CD8-positive, alpha-beta memory T cell (primary cell): ENCODE data around the gene SSU72. TPM values are rescaled to one million over a fixed set of nuclear protein-coding genes. Genes with fewer than 3 reads are reported as not detected.

Experiments
- CTCF ChIA-PET: fragments of 350-600 bp; sonication (Branson Sonifier 250); formaldehyde crosslinking; loops from one replicate; lab custom pipeline; 2021; ENCODE audit warnings: antibody characterized with exemption; lab: Charles Lee
- POLR2A ChIA-PET: fragments of 350-600 bp; sonication (Branson Sonifier 250); formaldehyde crosslinking; loops from one replicate; lab custom pipeline; 2021; ENCODE audit warnings: antibody characterized with exemption; lab: Charles Lee
- DNase-seq, 5 donors: peaks; one replicate each; pipeline versions ENCODE4 v3.0.0 to v3.0.0-alpha.2; 2020 to 2022; ENCODE audit warnings: mixed read lengths in 1 of 5
- H3K27ac ChIP-seq: one replicate; pipeline ENCODE4 v1.7.0; 2013; ENCODE audit warnings: low read depth, mild to moderate bottlenecking, low read length, moderate library complexity
- H3K27me3 ChIP-seq: 2 replicates; pipeline ENCODE4 v1.7.0; 2013; ENCODE audit warnings: low read length, mild to moderate bottlenecking; ENCODE audit not compliant: insufficient read depth, poor library complexity, severe bottlenecking
- H3K36me3 ChIP-seq: 2 replicates; pipeline ENCODE4 v1.7.0; 2013; ENCODE audit warnings: mild to moderate bottlenecking, low read length, moderate library complexity; ENCODE audit not compliant: insufficient read depth
- H3K4me1 ChIP-seq: 2 replicates; pipeline ENCODE4 v1.7.0; 2013; ENCODE audit warnings: mild to moderate bottlenecking, low read length, moderate library complexity; ENCODE audit not compliant: insufficient read depth
- H3K4me3 ChIP-seq: 2 replicates; pipeline ENCODE4 v1.7.0; 2013; ENCODE audit warnings: mild to moderate bottlenecking, low read length
- H3K9me3 ChIP-seq: 2 replicates; pipeline ENCODE4 v1.7.0; 2013; ENCODE audit warnings: mild to moderate bottlenecking, low read length
- H3K27ac Mint-ChIP-seq, 8 donors: one replicate each; pipeline ENCODE4 v1.8.0; 2020 to 2021; ENCODE audit warnings: mixed read lengths in 8 of 8, mild to moderate bottlenecking in 6 of 8, inconsistent platforms in 3 of 8, moderate library complexity in 3 of 8
- H3K27me3 Mint-ChIP-seq, 2 donors: one replicate each; pipeline ENCODE4 v1.8.0; 2020 to 2021; ENCODE audit warnings: mixed read lengths in 2 of 2, mild to moderate bottlenecking in 1 of 2, moderate library complexity in 1 of 2
- H3K36me3 Mint-ChIP-seq, 3 donors: one replicate each; pipeline ENCODE4 v1.8.0; 2020 to 2021; ENCODE audit warnings: mixed read lengths in 3 of 3, inconsistent platforms in 1 of 3, mild to moderate bottlenecking in 1 of 3
- H3K4me1 Mint-ChIP-seq, 3 donors: one replicate each; pipeline ENCODE4 v1.8.0; 2020 to 2021; ENCODE audit warnings: mixed read lengths in 3 of 3, inconsistent platforms in 1 of 3, mild to moderate bottlenecking in 1 of 3
- H3K4me3 Mint-ChIP-seq, 7 donors: one replicate each; pipeline ENCODE4 v1.8.0; 2020 to 2021; ENCODE audit warnings: mixed read lengths in 7 of 7, mild to moderate bottlenecking in 6 of 7, moderate library complexity in 4 of 7, inconsistent platforms in 2 of 7
- H3K9me3 Mint-ChIP-seq, 5 donors: one replicate each; pipeline ENCODE4 v1.8.0; 2020 to 2022; ENCODE audit warnings: mixed read lengths in 5 of 5, mild to moderate bottlenecking in 3 of 5, moderate library complexity in 2 of 5, inconsistent platforms in 1 of 5
- polyA plus RNA-seq: library from polyadenylated mRNA; unstranded; fragments of 300-500 nt; fragmentation: Illumina TruSeq; gene quantifications from one replicate; pipeline ENCODE4 v1.2.3, GENCODE V29; 2021
- total RNA-seq, 2 experiments: library from RNA; stranded (reverse); gene quantifications; one replicate each; pipeline ENCODE4 v1.2.3, GENCODE V29; 2021

SSU72 gene
- total and polyA plus RNA-seq, 3 experiments from 2014 or later: 123 to 231 (median 128) TPM

DNA sequence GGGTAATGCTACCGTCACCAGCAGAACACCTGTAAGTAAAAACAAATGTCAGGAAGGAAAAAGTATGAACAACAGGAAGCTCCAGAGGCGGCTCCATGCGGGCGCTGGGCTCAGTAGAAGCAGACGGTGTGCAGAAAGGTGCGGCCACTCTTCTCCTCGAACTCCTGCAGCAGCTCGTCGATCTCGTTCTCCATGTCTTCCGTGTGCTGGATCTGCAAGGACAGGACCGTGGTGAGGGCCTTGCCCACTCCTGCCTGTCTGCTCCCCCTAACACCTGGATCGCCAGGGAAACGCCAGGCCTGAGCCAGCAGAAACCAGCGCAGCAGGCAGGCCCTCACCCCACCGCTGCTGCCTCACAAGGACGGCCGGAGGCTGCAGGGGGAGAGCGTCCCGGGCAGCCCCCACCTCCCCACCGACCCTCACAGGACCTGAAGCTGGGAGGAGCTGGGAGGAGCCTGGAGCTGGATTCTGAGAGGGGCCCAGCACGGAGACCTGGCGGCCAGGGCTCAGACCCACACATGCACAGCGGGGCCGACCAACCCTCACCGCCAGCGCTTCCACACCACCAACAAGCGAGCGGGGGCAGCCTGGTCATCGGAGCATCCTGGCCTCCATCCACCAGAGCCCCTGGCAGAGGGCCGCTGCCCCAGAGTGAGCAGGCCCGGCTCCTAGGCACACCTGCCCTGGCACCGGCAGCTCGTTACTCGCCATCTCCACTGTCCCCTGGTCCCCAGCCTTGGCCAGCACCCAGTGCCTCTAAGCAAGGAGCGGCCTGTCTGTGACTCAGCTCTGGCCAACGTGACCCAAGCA, 32.5 kb downstream of the SSU72 start:
- Histone ChIP-seq H3K4me1 (no peaks in the 10 kb centered on the region), H3K27ac (no peak overlapping the region), H3K4me3 (no peak overlapping the region), H3K9me3 (no peaks in the 10 kb centered on the region), H3K36me3 (no peaks in the 10 kb centered on the region), H3K27me3 (no peaks in the 10 kb centered on the region)
- Mint-ChIP-seq H3K4me1 (peaks cover 0 to 10% (median 2%) of the 10 kb centered on the region in 3 donors), H3K36me3 (peaks cover 0 to 22% (median 0%) of the 10 kb centered on the region in 3 donors), H3K4me3 (peak overlapping the region; percentile 55 to 74 (median 66)), H3K27me3 (no peaks in the 10 kb centered on the region), H3K27ac (peak overlapping the region in 4 of 8 donors; percentile 36 to 70 (median 47)), H3K9me3 (no peaks in the 10 kb centered on the region)
- DNase-seq: no peak
- POLR2A ChIA-PET: no interaction called here
- CTCF ChIA-PET: no interaction called here

DNA sequence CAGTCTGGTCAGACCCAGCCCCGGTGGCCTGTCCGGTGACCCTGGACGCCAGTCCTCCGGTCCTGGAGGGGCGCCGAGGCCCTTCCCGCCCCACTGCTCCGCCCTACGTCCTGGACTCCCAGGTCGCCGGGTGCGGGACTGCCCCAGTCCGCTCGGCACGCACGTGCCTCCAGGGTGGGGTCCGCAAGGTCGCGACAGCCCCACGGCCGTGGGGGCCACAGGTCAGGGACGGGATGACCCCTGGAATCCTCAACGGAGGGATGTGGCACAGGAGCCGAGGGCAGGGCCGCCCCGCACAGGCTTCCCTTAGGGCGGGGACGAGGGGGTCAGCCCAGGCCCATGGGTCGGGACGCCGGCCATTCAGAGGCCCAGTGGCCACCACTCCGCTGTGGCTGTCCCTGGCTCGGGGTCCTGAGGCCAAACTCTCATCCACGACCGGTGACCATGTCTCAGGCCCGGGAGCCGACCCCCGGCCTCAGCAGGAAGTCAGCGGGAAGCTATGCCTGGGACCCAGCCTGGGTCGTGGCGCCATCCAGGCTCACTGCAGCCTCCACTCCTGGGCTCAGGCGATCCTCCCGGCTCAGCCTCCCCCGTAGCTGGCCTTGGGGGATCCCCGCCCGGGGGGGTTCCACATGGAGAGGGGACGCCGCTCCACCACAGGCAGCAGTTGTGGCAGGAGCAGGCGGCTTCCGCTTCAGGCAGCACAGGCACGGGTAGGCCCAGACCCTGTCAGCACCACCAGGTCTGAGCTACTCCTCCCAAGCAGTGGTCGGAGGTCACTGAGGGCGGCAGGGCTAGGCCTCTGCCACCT, 33.6 kb downstream of the SSU72 start:
- Histone ChIP-seq H3K4me1 (no peaks in the 10 kb centered on the region), H3K27me3 (no peaks in the 10 kb centered on the region), H3K36me3 (no peaks in the 10 kb centered on the region), H3K27ac (no peak overlapping the region), H3K9me3 (no peaks in the 10 kb centered on the region), H3K4me3 (no peak overlapping the region)
- ChIA-PET CTCF (no interaction called here), POLR2A (interaction anchor here (0.6 kb wide), 1 partner anchor 296 kb away, joined by 7 read pairs; no protein-coding TSS in a partner anchor)
- DNase-seq: no peak
- Mint-ChIP-seq H3K9me3 (no peaks in the 10 kb centered on the region), H3K27ac (peak overlapping the region in 1 of 8 donors; percentile 57), H3K4me1 (peaks cover 0 to 10% (median 2%) of the 10 kb centered on the region in 3 donors), H3K4me3 (peak overlapping the region; percentile 55 to 74 (median 66)), H3K27me3 (no peaks in the 10 kb centered on the region), H3K36me3 (peaks cover 0 to 22% (median 0%) of the 10 kb centered on the region in 3 donors)

DNA sequence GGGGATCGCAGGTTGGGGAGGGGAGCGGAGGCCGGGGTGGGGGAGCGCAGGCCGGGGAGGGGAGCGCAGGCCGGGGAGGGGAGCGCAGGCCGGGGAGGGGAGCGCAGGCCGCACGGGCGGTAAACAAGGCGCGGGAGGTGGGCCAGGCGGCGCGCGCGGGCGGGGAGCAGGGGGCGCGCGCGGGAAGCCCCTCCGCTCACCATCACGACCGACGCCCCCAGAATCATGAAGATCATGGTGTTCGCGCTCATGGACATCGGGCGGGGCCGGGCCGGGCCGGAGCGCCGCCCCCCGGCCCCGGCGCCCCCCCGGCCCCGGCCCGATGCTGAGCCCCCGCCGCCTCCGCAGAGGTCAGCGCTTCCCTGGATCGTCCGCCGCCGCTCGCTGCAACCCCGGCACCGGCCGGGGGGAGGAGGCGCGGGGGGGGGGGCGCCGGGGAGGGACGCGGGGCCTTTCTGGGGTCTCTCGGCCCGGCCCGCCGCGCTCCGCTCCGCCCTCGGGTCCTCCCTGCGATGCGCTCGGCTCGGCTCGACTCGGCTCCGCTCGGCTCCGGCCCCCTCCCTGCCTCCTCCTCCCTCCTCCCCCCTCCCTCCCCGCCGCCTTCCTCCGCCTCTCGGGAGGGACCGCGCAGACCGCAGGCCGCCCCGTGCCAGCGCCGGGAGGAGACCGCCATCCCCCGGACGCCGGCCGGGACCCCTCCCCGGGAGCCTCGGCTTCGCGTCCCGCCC, 34.4 kb downstream of the SSU72 start, which contains the start of gene TMEM240:
Gene TMEM240, minus strand, starts transcription at position 535 of the 728 bp plus-strand sequence. Its CDS starts 278 bp downstream, at position 257.
- no peaks in the 10 kb centered on the region for H3K4me1 ChIP-seq
- peak within 1 kb of the TSS; percentile 60 to 87 (median 67) for H3K4me3 Mint-ChIP-seq
- DNase-seq: peak; percentile 13 to 67 (median 23)
- peaks cover 0 to 10% (median 2%) of the 10 kb centered on the region in 3 donors for H3K4me1 Mint-ChIP-seq
- H3K27me3 Mint-ChIP-seq: no peaks in the 10 kb centered on the region
- H3K9me3 ChIP-seq: no peaks in the 10 kb centered on the region
- H3K27me3 ChIP-seq: no peaks in the 10 kb centered on the region
- H3K36me3 ChIP-seq: no peaks in the 10 kb centered on the region
- H3K36me3 Mint-ChIP-seq: peaks cover 0 to 22% (median 0%) of the 10 kb centered on the region in 3 donors
- H3K27ac ChIP-seq: no peak within 1 kb of the TSS
- no peaks in the 10 kb centered on the region for H3K9me3 Mint-ChIP-seq
- peak within 1 kb of the TSS in 2 of 8 donors; percentile 57 to 66 for H3K27ac Mint-ChIP-seq
- POLR2A ChIA-PET: interaction anchor here (0.5 kb wide), 1 partner anchor 64 kb away, joined by 3 read pairs; no protein-coding TSS in a partner anchor
- CTCF ChIA-PET: no interaction called here
- H3K4me3 ChIP-seq: no peak within 1 kb of the TSS

DNA sequence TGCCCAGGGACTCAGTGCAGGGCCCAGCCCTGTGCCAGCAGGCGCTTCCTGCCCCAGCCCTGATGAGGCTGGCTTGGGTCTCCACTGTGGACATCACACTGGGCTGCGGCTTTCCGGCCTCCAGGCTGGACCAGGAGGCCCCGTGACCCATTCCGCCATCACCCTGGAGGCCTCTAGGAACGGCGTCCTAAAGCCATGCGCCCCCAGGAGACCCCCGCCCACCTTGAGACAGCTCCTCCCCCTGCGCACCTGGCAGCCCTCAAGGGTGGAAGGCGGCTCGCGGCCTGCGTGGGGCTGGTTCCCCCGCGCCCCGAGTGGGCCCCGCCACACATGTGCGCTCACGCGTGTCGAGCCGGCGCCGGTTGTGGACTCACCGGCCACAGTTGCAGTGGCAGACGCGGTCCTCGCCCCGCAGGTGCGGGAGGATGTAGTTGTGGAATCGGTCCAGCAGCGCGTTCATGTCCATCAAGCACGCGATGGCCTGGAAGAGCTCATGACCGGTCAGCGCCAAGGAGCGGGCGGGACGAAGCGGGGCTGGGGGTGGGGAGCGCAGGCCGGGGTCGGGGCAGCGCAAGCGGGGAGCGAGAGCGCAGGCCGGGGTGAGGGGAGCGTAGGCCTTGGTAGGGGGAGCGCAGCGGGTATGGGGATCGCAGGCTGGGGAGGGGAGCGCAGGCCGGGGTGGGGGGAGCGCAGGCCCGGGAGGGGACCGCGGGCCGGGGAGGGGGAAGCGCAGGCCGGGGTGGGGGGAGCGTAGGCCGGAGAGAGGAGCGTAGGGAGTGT, 35.2 kb downstream of the SSU72 start:
- DNase-seq: no peak
- Mint-ChIP-seq H3K4me3 (peak overlapping the region in 6 of 7 donors; percentile 50 to 87 (median 68)), H3K27ac (peak overlapping the region in 1 of 8 donors; percentile 66), H3K9me3 (no peaks in the 10 kb centered on the region), H3K36me3 (peaks cover 0 to 18% (median 0%) of the 10 kb centered on the region in 3 donors), H3K27me3 (no peaks in the 10 kb centered on the region), H3K4me1 (peaks cover 0 to 10% (median 2%) of the 10 kb centered on the region in 3 donors)
- Histone ChIP-seq H3K27me3 (no peaks in the 10 kb centered on the region), H3K27ac (no peak overlapping the region), H3K36me3 (no peaks in the 10 kb centered on the region), H3K9me3 (no peaks in the 10 kb centered on the region), H3K4me1 (no peaks in the 10 kb centered on the region), H3K4me3 (no peak overlapping the region)
- POLR2A ChIA-PET: interaction anchor here (0.5 kb wide), 2 partner anchors 64 to 111 kb away, joined by 3 to 6 read pairs; no protein-coding TSS in a partner anchor
- CTCF ChIA-PET: no interaction called here

DNA sequence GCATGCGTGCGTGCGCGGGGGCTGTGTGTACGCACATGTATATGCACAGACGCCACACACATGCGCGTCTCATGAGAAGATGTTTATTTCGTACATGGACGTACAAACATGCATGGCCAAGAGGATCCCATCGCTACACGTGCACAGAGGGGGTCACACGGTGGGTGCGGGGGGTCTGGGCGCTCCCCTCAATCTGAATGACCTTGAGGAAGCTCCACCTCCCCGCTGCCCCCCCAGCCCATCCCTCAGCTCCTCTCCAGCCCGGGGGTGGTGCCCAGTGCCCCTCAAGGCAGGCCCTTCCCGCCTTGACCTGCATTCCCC, 35.7 kb downstream of the SSU72 start:
- no peaks in the 10 kb centered on the region for H3K27me3 ChIP-seq
- peak overlapping the region in 5 of 7 donors; percentile 34 to 68 (median 41) for H3K4me3 Mint-ChIP-seq

DNA sequence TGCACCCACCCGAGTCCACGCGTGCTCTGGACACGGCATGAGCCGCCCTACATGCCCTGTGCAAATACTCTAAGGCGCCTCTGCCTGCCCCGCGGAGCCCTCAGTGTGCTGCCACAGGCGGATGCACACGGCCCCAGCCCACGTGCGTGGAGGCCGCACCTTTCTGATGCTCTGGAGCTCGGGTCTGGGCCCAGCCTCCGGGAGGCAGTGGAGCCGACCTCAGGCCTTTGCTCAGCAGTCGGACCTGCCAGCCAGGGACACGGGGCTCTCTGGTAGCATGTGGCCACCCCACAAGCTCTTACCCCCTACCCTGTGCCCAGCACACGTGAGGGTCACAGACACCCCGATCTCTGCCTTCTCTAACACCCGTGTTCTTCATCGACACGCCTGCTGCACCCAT, 36.3 kb downstream of the SSU72 start:
- Histone ChIP-seq H3K36me3 (no peaks in the 10 kb centered on the region), H3K4me1 (no peaks in the 10 kb centered on the region), H3K4me3 (no peak overlapping the region), H3K27ac (no peak overlapping the region), H3K27me3 (no peaks in the 10 kb centered on the region), H3K9me3 (no peaks in the 10 kb centered on the region)
- Mint-ChIP-seq H3K27me3 (no peaks in the 10 kb centered on the region), H3K27ac (no peak overlapping the region), H3K9me3 (no peaks in the 10 kb centered on the region), H3K36me3 (peaks cover 0 to 13% (median 0%) of the 10 kb centered on the region in 3 donors), H3K4me1 (peaks cover 0 to 10% (median 2%) of the 10 kb centered on the region in 3 donors), H3K4me3 (peak overlapping the region in 6 of 7 donors; percentile 16 to 68 (median 44))
- POLR2A ChIA-PET: interaction anchor here (0.9 kb wide), 1 partner anchor 16 kb away, joined by 3 read pairs; no protein-coding TSS in a partner anchor
- no peak for DNase-seq
- CTCF ChIA-PET: no interaction called here

More for the DNA sequence above, 35.7 kb downstream of the SSU72 start:
- H3K9me3 Mint-ChIP-seq: no peaks in the 10 kb centered on the region
- CTCF ChIA-PET: no interaction called here
- no peak overlapping the region for H3K27ac Mint-ChIP-seq
- H3K4me1 Mint-ChIP-seq: peaks cover 0 to 10% (median 2%) of the 10 kb centered on the region in 3 donors
- H3K9me3 ChIP-seq: no peaks in the 10 kb centered on the region
- H3K36me3 Mint-ChIP-seq: peaks cover 0 to 17% (median 0%) of the 10 kb centered on the region in 3 donors
- no peaks in the 10 kb centered on the region for H3K36me3 ChIP-seq
- H3K4me3 ChIP-seq: no peak overlapping the region
- no peak overlapping the region for H3K27ac ChIP-seq
- no peak for DNase-seq
- no peaks in the 10 kb centered on the region for H3K4me1 ChIP-seq
- no peaks in the 10 kb centered on the region for H3K27me3 Mint-ChIP-seq
- POLR2A ChIA-PET: interaction anchor here (0.5 to 0.9 kb wide), 2 partner anchors 15 to 112 kb away, joined by 3 to 6 read pairs; no protein-coding TSS in a partner anchor
